Trophoblast cell (in vitro differentiated cells and primary cell): ENCODE data around the gene ACTR5.

Experiments
- DNase-seq, 2 donors: peaks; one replicate each; pipeline ENCODE4 v3.0.0-alpha.2; 2016
- H2AFZ ChIP-seq: 2 replicates; pipeline ENCODE4 v1.6.1; 2013; ENCODE audit warnings: low read length, moderate library complexity, mild to moderate bottlenecking; ENCODE audit not compliant: insufficient read depth, poor library complexity
- H2AK5ac ChIP-seq: 2 replicates; pipeline ENCODE4 v1.6.1; 2013; ENCODE audit warnings: mild to moderate bottlenecking, low read length
- H2BK120ac ChIP-seq: 2 replicates; pipeline ENCODE4 v1.6.1; 2013; ENCODE audit warnings: low read length, mild to moderate bottlenecking, moderate library complexity; ENCODE audit not compliant: insufficient read depth, poor library complexity
- H2BK12ac ChIP-seq: 2 replicates; pipeline ENCODE4 v1.6.1; 2013; ENCODE audit warnings: mild to moderate bottlenecking, low read length, moderate library complexity
- H2BK5ac ChIP-seq: 2 replicates; pipeline ENCODE4 v1.6.1; 2013; ENCODE audit warnings: low read length, low read depth, moderate library complexity, mild to moderate bottlenecking; ENCODE audit not compliant: poor library complexity
- H3K14ac ChIP-seq: 2 replicates; pipeline ENCODE4 v1.6.1; 2013; ENCODE audit warnings: mild to moderate bottlenecking, low read length
- H3K18ac ChIP-seq: 2 replicates; pipeline ENCODE4 v1.6.1; 2013; ENCODE audit warnings: mild to moderate bottlenecking, low read length
- H3K23ac ChIP-seq: 2 replicates; pipeline ENCODE4 v1.6.1; 2013; ENCODE audit warnings: low read length
- H3K27ac ChIP-seq: 2 replicates; pipeline ENCODE4 v1.5.1; 2013; ENCODE audit warnings: low read depth, mild to moderate bottlenecking, inconsistent platforms, low read length, moderate library complexity
- H3K27me3 ChIP-seq: 2 replicates; pipeline ENCODE4 v1.6.1; 2013; ENCODE audit warnings: inconsistent platforms, mild to moderate bottlenecking, low read length, moderate library complexity; ENCODE audit not compliant: insufficient read depth
- H3K36me3 ChIP-seq, 2 experiments: 1 replicate in 1 of 2; 2 replicates in 1 of 2; pipeline ENCODE4 v1.6.1; 2013; ENCODE audit warnings: low read length in 2 of 2, mild to moderate bottlenecking in 2 of 2, moderate library complexity in 1 of 2; ENCODE audit not compliant: insufficient read depth in 2 of 2, control insufficient read depth in 1 of 2
- H3K4ac ChIP-seq: 2 replicates; pipeline ENCODE4 v1.6.1; 2013; ENCODE audit warnings: low read depth, mild to moderate bottlenecking, low read length, moderate library complexity
- H3K4me1 ChIP-seq, 2 experiments: 1 replicate in 1 of 2; 2 replicates in 1 of 2; pipeline ENCODE4 v1.6.1; 2013; ENCODE audit warnings: low read length in 2 of 2, mild to moderate bottlenecking in 2 of 2, moderate library complexity in 1 of 2; ENCODE audit not compliant: insufficient read depth in 2 of 2, control insufficient read depth in 1 of 2
- H3K4me2 ChIP-seq: 2 replicates; pipeline ENCODE4 v1.6.1; 2013; ENCODE audit warnings: inconsistent platforms, mild to moderate bottlenecking, low read length, moderate library complexity
- H3K4me3 ChIP-seq: 2 replicates; pipeline ENCODE4 v1.5.1; 2013; ENCODE audit warnings: mild to moderate bottlenecking, low read depth, low read length, inconsistent platforms
- H3K79me1 ChIP-seq: one replicate; pipeline ENCODE4 v1.6.1; 2013; ENCODE audit warnings: low read length
- H3K79me2 ChIP-seq: 2 replicates; pipeline ENCODE4 v1.6.1; 2013; ENCODE audit warnings: low read length, mild to moderate bottlenecking; ENCODE audit not compliant: control insufficient read depth, insufficient read depth, poor library complexity
- H3K9ac ChIP-seq: 2 replicates; pipeline ENCODE4 v1.6.1; 2013; ENCODE audit warnings: mild to moderate bottlenecking, low read length
- H3K9me3 ChIP-seq: 2 replicates; pipeline ENCODE4 v1.6.1; 2013; ENCODE audit warnings: low read depth, mild to moderate bottlenecking, control low read depth, inconsistent platforms, low read length; ENCODE audit not compliant: insufficient read depth
- H4K12ac ChIP-seq: 2 replicates; pipeline ENCODE4 v1.6.1; 2013; ENCODE audit warnings: low read depth, mild to moderate bottlenecking, low read length, moderate library complexity
- H4K8ac ChIP-seq: 2 replicates; pipeline ENCODE4 v1.6.1; 2013; ENCODE audit warnings: low read depth, mild to moderate bottlenecking, low read length, moderate library complexity
- H4K91ac ChIP-seq: one replicate; pipeline ENCODE4 v1.6.1; 2013; ENCODE audit warnings: low read depth, mild to moderate bottlenecking, low read length, moderate library complexity
- WGBS: extraction: QIAGEN DNeasy Blood & Tissue Kit; methylation state at CpG from one replicate; pipeline ENCODE4 v1.1.7; 2013; ENCODE audit warnings: missing lambda C conversion rate; ENCODE audit not compliant: insufficient read length, insufficient coverage; ENCODE audit errors: extremely low coverage; 5-methylcytosine and 5-hydroxymethylcytosine counted together

Gene ACTR5

GRCh38 chr20:38727607-38728190 is 20.6 kb upstream of the ACTR5 start:
- no peak overlapping the region for H4K8ac ChIP-seq
- H3K9me3 ChIP-seq = peaks cover 24% of the 10 kb centered on the region
- no peak overlapping the region for H3K4ac ChIP-seq
- H3K27me3 ChIP-seq = peaks cover 83% of the 10 kb centered on the region
- no peaks in the 10 kb centered on the region for H3K79me1 ChIP-seq
- H3K18ac ChIP-seq = no peak overlapping the region
- H3K4me2 ChIP-seq = peak overlapping the region; percentile 27
- H3K9ac ChIP-seq = no peak overlapping the region
- no peak overlapping the region for H2BK5ac ChIP-seq
- no peak overlapping the region for H4K12ac ChIP-seq
- no peak overlapping the region for H2BK12ac ChIP-seq
- no peak overlapping the region for H3K4me3 ChIP-seq
- H3K23ac ChIP-seq = peak overlapping the region; percentile 29
- no peak overlapping the region for H2AFZ ChIP-seq
- no peak overlapping the region for H3K14ac ChIP-seq
- no peak overlapping the region for H2AK5ac ChIP-seq
- H3K36me3 ChIP-seq = no peaks in the 10 kb centered on the region
- H2BK120ac ChIP-seq = no peak overlapping the region
- DNase-seq = no peak
- WGBS = no CpG with 5 or more reads among the region's 46 CpGs
- no peak overlapping the region for H3K27ac ChIP-seq
- peaks cover 8% of the 10 kb centered on the region in 2 experiments for H3K4me1 ChIP-seq
- no peaks in the 10 kb centered on the region for H3K79me2 ChIP-seq
- H4K91ac ChIP-seq = no peak overlapping the region

GRCh38 chr20:38728191-38728781 is 20.0 kb upstream of the ACTR5 start:
- no peak overlapping the region for H3K14ac ChIP-seq
- H2BK5ac ChIP-seq = no peak overlapping the region
- H2BK12ac ChIP-seq = no peak overlapping the region
- no peak overlapping the region for H3K4me2 ChIP-seq
- H3K4me1 ChIP-seq = peaks cover 8% of the 10 kb centered on the region in 2 experiments
- peaks cover 77% of the 10 kb centered on the region for H3K27me3 ChIP-seq
- no peaks in the 10 kb centered on the region for H3K79me2 ChIP-seq
- no peak overlapping the region for H4K12ac ChIP-seq
- no peaks in the 10 kb centered on the region for H3K36me3 ChIP-seq
- H3K79me1 ChIP-seq = no peaks in the 10 kb centered on the region
- H3K23ac ChIP-seq = no peak overlapping the region
- no peak overlapping the region for H2AK5ac ChIP-seq
- no peak overlapping the region for H4K91ac ChIP-seq
- no peak overlapping the region for H2AFZ ChIP-seq
- H3K18ac ChIP-seq = no peak overlapping the region
- no CpG with 5 or more reads among the region's 56 CpGs for WGBS
- H3K9ac ChIP-seq = no peak overlapping the region
- no peak for DNase-seq
- H4K8ac ChIP-seq = no peak overlapping the region
- no peak overlapping the region for H2BK120ac ChIP-seq
- no peak overlapping the region for H3K27ac ChIP-seq
- H3K4me3 ChIP-seq = no peak overlapping the region
- H3K9me3 ChIP-seq = peaks cover 22% of the 10 kb centered on the region
- no peak overlapping the region for H3K4ac ChIP-seq

- no peak overlapping the region for H3K27ac ChIP-seq
- H3K36me3 ChIP-seq = no peaks in the 10 kb centered on the region
These were observed 19.2 kb upstream of the ACTR5 start for GRCh38 chr20:38728911-38729642.

GRCh38 chr20:38729767-38730166 is 18.5 kb upstream of the ACTR5 start:
- no peak overlapping the region for H4K91ac ChIP-seq
- H2BK5ac ChIP-seq = no peak overlapping the region
- no peak overlapping the region for H3K4ac ChIP-seq
- H3K27ac ChIP-seq = no peak overlapping the region
- no peaks in the 10 kb centered on the region for H3K79me1 ChIP-seq
- no peak overlapping the region for H2BK12ac ChIP-seq
- no peak overlapping the region for H3K4me3 ChIP-seq
- DNase-seq = no peak
- no peak overlapping the region for H3K4me2 ChIP-seq
- no peak overlapping the region for H2BK120ac ChIP-seq
- H3K36me3 ChIP-seq = no peaks in the 10 kb centered on the region
- H2AK5ac ChIP-seq = no peak overlapping the region
- H3K9me3 ChIP-seq = peaks cover 22% of the 10 kb centered on the region
- H3K23ac ChIP-seq = no peak overlapping the region
- H3K9ac ChIP-seq = no peak overlapping the region
- H4K8ac ChIP-seq = no peak overlapping the region
- WGBS = no CpG with 5 or more reads among the region's 7 CpGs
- H3K4me1 ChIP-seq = peaks cover 5 to 8% of the 10 kb centered on the region in 2 experiments
- H4K12ac ChIP-seq = no peak overlapping the region
- no peak overlapping the region for H3K18ac ChIP-seq
- peaks cover 62% of the 10 kb centered on the region for H3K27me3 ChIP-seq
- no peak overlapping the region for H3K14ac ChIP-seq
- H3K79me2 ChIP-seq = no peaks in the 10 kb centered on the region
- no peak overlapping the region for H2AFZ ChIP-seq

More at GRCh38 chr20:38728911-38729642, 19.2 kb upstream of the ACTR5 start:
- Histone ChIP-seq H2BK5ac (no peak overlapping the region), H3K27me3 (peaks cover 69% of the 10 kb centered on the region), H2BK120ac (no peak overlapping the region), H4K91ac (no peak overlapping the region), H3K79me1 (no peaks in the 10 kb centered on the region), H3K14ac (no peak overlapping the region), H3K9ac (no peak overlapping the region), H3K9me3 (peaks cover 22% of the 10 kb centered on the region), H3K18ac (no peak overlapping the region), H2AK5ac (no peak overlapping the region), H3K4me1 (peaks cover 8% of the 10 kb centered on the region in 2 experiments), H2BK12ac (no peak overlapping the region), H2AFZ (no peak overlapping the region), H3K4me3 (no peak overlapping the region), H4K8ac (no peak overlapping the region), H3K4me2 (no peak overlapping the region), H4K12ac (no peak overlapping the region), H3K23ac (no peak overlapping the region), H3K4ac (no peak overlapping the region), H3K79me2 (no peaks in the 10 kb centered on the region)
- no CpG with 5 or more reads among the region's 41 CpGs for WGBS
- DNase-seq = no peak
